Subcutaneous adipose tissue (tissue), 4 donors: ENCODE measurements around the gene SCAMP1. TPM values are rescaled to one million over a fixed set of nuclear protein-coding genes. Genes with fewer than 3 reads are reported as not detected.

Source experiments
- total RNA-seq, 4 donors: library from RNA; depleted of rRNA; stranded (reverse); fragments of >200 nt; gene quantifications; one replicate each; pipeline ENCODE4 v1.1.0, GENCODE V29; 2016
- TF ChIP-seq, protein P1 (sequence below): fragments of 450-650 bp; IDR thresholded peaks from one replicate; pipeline ENCODE4 v1.5.1; 2016; ENCODE audit warnings: low read depth, mild to moderate bottlenecking, control low read depth, antibody characterized with exemption, moderate library complexity

SCAMP1 gene
- total RNA-seq, 4 donors from 2014 or later = 27.5 to 41.3 (median 34.0) TPM

DNA sequence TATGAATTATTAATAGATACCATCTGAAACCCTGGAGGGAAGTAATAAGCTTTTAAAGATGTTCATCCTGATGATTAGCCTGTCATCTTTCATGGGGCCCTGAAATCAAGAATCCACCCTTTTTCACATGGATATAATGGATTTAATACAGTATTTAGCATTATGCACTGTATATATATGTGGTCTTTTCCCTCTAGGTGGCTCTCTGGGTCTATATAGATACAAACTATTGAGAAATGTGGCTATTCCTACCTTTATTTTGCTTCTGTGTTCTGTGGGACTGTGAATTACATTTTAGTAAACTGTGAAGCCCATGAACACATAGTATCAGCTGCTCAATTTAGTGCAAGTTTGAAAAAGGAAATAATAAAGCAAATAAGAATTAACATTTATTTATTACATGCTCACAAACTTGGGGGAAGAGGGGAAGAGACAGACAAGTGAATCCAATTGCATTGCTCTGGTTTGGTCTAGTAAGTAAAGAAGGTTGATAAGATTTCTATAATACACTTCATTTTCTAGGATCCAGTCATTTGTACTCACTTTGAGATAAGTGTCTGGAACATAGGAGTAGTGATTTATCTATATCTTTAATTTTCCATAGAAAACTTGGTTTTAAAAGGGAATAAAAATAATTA lies 112.2 kb downstream of the SCAMP1 start:
- TF ChIP-seq, protein P1, sequence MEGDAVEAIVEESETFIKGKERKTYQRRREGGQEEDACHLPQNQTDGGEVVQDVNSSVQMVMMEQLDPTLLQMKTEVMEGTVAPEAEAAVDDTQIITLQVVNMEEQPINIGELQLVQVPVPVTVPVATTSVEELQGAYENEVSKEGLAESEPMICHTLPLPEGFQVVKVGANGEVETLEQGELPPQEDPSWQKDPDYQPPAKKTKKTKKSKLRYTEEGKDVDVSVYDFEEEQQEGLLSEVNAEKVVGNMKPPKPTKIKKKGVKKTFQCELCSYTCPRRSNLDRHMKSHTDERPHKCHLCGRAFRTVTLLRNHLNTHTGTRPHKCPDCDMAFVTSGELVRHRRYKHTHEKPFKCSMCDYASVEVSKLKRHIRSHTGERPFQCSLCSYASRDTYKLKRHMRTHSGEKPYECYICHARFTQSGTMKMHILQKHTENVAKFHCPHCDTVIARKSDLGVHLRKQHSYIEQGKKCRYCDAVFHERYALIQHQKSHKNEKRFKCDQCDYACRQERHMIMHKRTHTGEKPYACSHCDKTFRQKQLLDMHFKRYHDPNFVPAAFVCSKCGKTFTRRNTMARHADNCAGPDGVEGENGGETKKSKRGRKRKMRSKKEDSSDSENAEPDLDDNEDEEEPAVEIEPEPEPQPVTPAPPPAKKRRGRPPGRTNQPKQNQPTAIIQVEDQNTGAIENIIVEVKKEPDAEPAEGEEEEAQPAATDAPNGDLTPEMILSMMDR = no peak

DNA sequence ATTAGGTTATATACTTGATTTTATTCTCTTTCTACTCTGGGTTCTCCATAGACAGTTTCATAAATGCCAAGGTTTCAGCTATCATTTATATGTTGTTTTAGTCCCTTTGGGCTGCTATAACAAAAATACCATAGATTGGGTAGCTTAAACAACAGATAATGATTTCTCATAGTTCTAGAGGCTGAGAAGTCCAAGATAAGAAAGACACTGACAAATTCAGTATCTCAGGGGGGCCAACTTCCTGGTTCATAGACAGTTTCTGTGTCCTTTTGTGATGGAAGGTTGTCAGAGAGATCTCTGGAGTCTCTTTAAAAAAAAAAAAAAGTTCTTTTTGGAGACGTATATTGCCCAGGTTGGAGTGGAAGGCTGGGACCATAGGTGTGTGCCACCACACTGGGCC lies 113.3 kb downstream of the SCAMP1 start:
- TF ChIP-seq, protein P1 = no peak

DNA sequence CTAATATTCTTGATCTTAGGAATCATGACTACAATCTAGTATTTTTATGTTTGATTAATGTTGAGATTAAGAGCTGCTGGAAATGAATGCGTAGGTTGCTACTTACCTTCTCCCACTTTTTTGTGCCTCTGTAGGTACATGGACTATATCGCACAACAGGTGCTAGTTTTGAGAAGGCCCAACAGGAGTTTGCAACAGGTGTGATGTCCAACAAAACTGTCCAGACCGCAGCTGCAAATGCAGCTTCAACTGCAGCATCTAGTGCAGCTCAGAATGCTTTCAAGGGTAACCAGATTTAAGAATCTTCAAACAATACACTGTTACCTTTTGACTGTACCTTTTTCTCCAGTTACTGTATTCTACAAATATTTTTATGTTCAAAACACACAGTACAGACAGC lies 115.0 kb downstream of the SCAMP1 start:
- TF ChIP-seq, protein P1 = no peak

DNA sequence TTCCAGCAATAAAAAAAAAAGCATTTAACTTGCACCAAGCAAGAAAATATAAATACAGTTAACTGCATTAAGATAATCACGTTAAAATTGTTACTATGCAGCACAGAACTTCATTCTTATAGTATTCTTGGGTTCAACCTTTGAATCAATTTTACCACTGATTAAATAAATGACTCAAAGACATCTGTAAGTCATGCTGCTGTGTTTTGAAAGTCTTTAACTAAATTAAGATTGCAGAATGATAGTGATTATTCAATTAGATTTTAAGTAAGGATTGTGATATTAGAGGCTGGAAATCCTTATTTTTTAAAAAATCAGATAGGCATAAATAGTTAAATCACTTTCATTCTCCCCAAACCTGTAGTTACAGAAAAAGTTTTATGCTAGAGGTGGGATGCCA lies 116.4 kb downstream of the SCAMP1 start:
- TF ChIP-seq, protein P1 = no peak

DNA sequence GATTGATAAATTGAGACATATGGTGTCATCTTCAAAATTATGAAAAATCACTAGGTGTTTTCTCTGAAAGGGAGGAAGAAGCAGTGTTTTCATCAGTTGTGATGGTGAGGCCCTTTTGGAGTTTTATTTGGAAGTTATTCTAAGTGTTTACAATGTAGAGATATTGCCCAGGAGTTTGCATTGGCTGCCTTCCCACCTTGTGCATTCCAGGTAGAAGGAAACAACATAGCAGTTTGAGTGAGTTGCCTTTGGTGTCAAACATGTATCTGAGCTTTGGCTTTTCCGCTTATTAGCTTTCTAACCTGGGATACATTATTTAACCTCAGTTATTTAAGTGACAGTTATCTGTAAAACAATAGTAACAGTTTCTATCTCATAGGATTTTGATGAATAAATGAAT lies 122.5 kb downstream of the SCAMP1 start:
- TF ChIP-seq, protein P1 = no peak

DNA sequence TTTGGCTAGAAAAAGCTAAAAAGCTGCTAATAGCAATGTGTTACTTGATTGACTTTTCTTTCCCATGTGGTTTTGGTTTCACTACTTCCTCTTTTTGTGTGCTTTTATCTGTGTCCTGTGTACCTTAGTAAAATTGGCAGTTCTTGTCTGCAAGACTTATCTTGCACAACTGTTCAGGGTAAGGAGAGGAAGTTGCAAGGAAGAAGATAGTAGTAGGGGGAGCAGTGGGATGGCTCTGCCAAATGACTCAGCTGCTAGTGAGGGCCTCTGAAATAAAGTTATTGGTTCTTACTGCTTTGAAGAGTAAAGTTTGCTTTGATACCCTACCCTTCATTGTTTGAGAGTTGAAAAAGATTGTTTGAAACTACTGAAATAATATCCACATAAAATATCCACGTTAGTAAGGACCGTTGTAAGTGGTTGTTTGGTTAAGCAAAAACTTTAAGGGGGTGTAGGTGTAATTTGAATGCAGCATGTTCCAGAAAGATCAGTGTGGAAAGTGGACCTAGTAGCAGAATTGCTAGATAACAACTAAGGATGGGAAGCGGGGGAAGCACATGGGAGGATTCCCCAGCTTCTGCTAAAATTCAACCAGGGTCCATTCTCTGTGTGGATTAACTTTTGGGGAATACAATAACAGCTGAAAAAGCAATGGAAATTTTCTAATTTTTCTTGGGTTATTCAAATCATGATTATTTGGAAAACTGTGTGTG lies 123.5 kb downstream of the SCAMP1 start:
- TF ChIP-seq, protein P1 = no peak

DNA sequence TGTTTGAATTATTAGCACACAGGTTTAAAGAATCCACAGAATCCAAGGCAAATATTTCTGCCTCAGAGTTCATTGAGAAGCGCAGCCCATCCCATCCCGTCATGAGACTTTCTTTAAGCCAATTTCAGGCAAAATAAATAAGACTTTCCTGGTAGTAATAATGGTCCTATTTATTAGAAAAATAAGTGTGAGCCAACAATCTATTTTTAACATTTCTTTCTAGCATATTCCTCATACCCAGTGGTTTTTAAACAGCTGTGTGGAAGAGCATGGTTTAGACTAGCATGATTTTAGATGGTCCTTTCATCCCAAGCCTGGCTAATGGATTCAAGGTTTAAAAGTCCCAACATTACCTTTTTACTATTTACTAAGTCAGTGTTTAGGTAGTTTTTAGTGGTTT lies 125.8 kb downstream of the SCAMP1 start:
- TF ChIP-seq, protein P1 = no peak
